SU-DHL-6 (cell line): Measurements from ENCODE around the gene MKKS.

Experiments
- H2AFZ ChIP-seq: fragments of 200-600 bp; sonication (generic); 2 replicates; pipeline ENCODE4 v1.6.1; 2014; ENCODE audit warnings: low read depth, mild to moderate bottlenecking, moderate library complexity, mixed read lengths, antibody characterized with exemption, low read length; ENCODE audit not compliant: severe bottlenecking
- H3F3A ChIP-seq: fragments of 200-600 bp; shearing (Covaris generic); 2 replicates; pipeline ENCODE4 v1.6.0; 2016; ENCODE audit warnings: antibody characterized with exemption, mild to moderate bottlenecking; ENCODE audit not compliant: insufficient read depth
- H3K27ac ChIP-seq: fragments of 200-600 bp; sonication (generic); 2 replicates; pipeline ENCODE4 v1.5.1; 2016; ENCODE audit warnings: low read depth, mild to moderate bottlenecking, low read length, moderate library complexity, mixed read lengths
- H3K27me3 ChIP-seq: fragments of 200-600 bp; sonication (generic), shearing (Covaris generic); 2 replicates; pipeline ENCODE4 v1.6.0; 2014; ENCODE audit warnings: mild to moderate bottlenecking, low read length
- H3K36me3 ChIP-seq: fragments of 200-600 bp; sonication (generic); 2 replicates; pipeline ENCODE4 v1.6.1; 2014; ENCODE audit warnings: mild to moderate bottlenecking, low read length, mixed read lengths
- H3K4me2 ChIP-seq: fragments of 300-600, 200-600 bp; shearing (Covaris generic), sonication (generic); 2 replicates; pipeline ENCODE4 v1.6.0; 2014; ENCODE audit warnings: low read length, low read depth, mild to moderate bottlenecking; ENCODE audit not compliant: poor library complexity, severe bottlenecking
- H3K4me3 ChIP-seq: fragments of 200-600 bp; sonication (generic); 2 replicates; pipeline ENCODE4 v1.5.1; 2014; ENCODE audit warnings: antibody characterized with exemption, low read length, mild to moderate bottlenecking, mixed read lengths; ENCODE audit not compliant: insufficient read depth, poor library complexity, severe bottlenecking
- H3K79me2 ChIP-seq: fragments of 200-600 bp; sonication (generic); 2 replicates; pipeline ENCODE4 v1.6.1; 2014; ENCODE audit warnings: mild to moderate bottlenecking, low read length, moderate library complexity; ENCODE audit not compliant: insufficient read depth
- H3K9ac ChIP-seq: fragments of 200-600 bp; sonication (generic); 2 replicates; pipeline ENCODE4 v1.7.0; 2014; ENCODE audit warnings: mild to moderate bottlenecking, low read length
- H3K9me2 ChIP-seq: fragments of 200-600 bp; sonication (generic); replicated peaks from 2 replicates; pipeline ENCODE4 v1.6.1; 2014; ENCODE audit warnings: low read length; ENCODE audit not compliant: insufficient read depth
- H3K9me3 ChIP-seq: fragments of 200-600 bp; sonication (generic); 2 replicates; pipeline ENCODE4 v1.6.1; 2014; ENCODE audit warnings: low read length, mixed read lengths; ENCODE audit not compliant: insufficient read depth
- H4K20me1 ChIP-seq: fragments of 200-600 bp; sonication (generic); 2 replicates; pipeline ENCODE4 v1.6.1; 2014; ENCODE audit warnings: low read depth, mild to moderate bottlenecking, antibody characterized with exemption, low read length, moderate library complexity, mixed read lengths
- EZH2phosphoT487 ChIP-seq: fragments of 200-600 bp; sonication (generic), shearing (Covaris generic); conservative IDR thresholded peaks from 2 replicates; pipeline ENCODE4 v1.6.1; 2018; ENCODE audit warnings: mild to moderate bottlenecking, antibody characterized with exemption, low read length, moderate library complexity, mixed read lengths
- TF ChIP-seq, protein P1 (sequence below): fragments of 200-600 bp; sonication (generic); IDR thresholded peaks from one replicate; pipeline ENCODE4 v1.5.1; 2017; ENCODE audit warnings: antibody characterized with exemption, mild to moderate bottlenecking, low read length, moderate library complexity; ENCODE audit not compliant: insufficient read depth, poor library complexity, severe bottlenecking

The MKKS gene

DNA sequence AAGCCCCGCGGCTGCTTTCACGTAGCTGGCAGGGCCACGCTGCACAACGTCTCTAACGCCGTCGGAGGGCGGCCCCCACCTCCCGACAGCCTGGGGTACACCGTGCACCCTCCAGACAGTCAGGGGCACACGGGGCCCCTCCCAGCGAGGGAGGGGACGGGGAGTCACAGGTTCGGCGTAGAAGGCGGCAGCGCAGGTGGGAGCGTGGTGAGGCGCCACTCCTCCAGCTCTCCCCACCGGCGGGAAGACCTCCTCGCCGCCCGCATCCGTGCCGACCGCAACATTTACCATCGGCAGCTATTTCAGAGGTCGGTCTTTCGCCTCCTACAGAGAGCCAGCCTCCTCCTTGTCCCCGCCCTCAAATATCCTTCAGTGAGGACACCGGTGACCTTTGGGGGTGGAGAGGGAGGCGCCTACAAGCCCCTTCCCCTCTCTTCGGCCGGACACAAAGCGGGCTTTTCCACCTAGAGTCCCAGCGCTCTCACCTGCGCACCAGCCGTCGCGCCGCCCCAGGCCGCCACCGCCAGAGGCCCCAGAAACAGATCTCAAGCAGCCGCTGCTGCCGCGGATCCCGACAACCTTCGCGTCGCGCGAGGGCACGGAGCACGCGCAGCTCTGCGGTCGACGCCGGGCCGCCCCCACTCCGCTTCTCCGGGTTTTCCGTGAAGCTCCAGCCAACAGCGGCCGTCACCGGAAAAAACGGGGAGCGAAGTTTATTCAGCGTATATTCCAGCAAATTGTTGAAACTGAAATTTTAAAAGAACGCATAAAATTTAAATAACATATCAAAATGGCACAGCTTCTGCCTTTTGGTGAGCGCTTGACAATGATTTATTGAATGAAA lies at the start of gene MKKS:
MKKS (minus strand) TSS at position 600 of the 844 bp plus-strand sequence. CDS start 20,708 bp downstream, outside the sequence.
- Histone ChIP-seq H3F3A (peaks cover 16% of the 10 kb centered on the region), H2AFZ (peak within 1 kb of the TSS; percentile 82), H3K36me3 (no peaks in the 10 kb centered on the region; the same call in 1 of the 2 replicates), H3K4me3 (peak within 1 kb of the TSS; percentile 99), H3K9me2 (no peaks in the 10 kb centered on the region), H3K4me2 (peak within 1 kb of the TSS; percentile 99), H3K79me2 (peaks cover 73% of the 10 kb centered on the region), H4K20me1 (no peaks in the 10 kb centered on the region), H3K27me3 (no peaks in the 10 kb centered on the region), H3K9me3 (no peaks in the 10 kb centered on the region), H3K27ac (peak within 1 kb of the TSS; percentile 96), H3K9ac (peak within 1 kb of the TSS; percentile 95)
- TF ChIP-seq, protein P1, sequence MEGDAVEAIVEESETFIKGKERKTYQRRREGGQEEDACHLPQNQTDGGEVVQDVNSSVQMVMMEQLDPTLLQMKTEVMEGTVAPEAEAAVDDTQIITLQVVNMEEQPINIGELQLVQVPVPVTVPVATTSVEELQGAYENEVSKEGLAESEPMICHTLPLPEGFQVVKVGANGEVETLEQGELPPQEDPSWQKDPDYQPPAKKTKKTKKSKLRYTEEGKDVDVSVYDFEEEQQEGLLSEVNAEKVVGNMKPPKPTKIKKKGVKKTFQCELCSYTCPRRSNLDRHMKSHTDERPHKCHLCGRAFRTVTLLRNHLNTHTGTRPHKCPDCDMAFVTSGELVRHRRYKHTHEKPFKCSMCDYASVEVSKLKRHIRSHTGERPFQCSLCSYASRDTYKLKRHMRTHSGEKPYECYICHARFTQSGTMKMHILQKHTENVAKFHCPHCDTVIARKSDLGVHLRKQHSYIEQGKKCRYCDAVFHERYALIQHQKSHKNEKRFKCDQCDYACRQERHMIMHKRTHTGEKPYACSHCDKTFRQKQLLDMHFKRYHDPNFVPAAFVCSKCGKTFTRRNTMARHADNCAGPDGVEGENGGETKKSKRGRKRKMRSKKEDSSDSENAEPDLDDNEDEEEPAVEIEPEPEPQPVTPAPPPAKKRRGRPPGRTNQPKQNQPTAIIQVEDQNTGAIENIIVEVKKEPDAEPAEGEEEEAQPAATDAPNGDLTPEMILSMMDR, result no peak
- no peak for TF ChIP-seq EZH2phosphoT487

DNA sequence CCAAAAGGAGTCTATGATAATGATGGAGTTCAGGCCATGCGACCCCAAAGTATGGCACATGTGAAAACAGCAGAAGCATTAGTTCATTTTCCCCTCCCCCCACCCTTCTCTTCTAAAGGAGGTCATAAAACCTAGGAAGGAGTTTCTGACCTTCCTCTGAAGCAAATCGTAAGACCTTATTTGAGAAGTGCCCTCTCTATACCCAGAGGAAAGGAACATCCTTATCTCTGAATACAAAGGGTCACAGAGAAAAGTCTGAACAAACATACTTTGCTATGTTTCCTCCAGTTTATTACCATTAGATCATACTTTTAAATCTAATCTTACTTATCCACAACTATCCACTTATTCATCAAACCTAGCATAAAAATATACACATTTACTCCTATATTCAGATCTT lies 49.7 kb upstream of the MKKS start:
- Histone ChIP-seq H3K9ac (no peak overlapping the region), H3K36me3 (no peaks in the 10 kb centered on the region), H3K4me3 (no peak overlapping the region), H3K79me2 (peaks cover 6% of the 10 kb centered on the region), H2AFZ (no peak overlapping the region), H3K4me2 (no peak overlapping the region), H3F3A (no peaks in the 10 kb centered on the region), H3K9me2 (no peaks in the 10 kb centered on the region), H3K9me3 (no peaks in the 10 kb centered on the region), H4K20me1 (no peaks in the 10 kb centered on the region), H3K27me3 (no peaks in the 10 kb centered on the region), H3K27ac (no peak overlapping the region)
- TF ChIP-seq, protein P1, result no peak
- no peak for TF ChIP-seq EZH2phosphoT487

DNA sequence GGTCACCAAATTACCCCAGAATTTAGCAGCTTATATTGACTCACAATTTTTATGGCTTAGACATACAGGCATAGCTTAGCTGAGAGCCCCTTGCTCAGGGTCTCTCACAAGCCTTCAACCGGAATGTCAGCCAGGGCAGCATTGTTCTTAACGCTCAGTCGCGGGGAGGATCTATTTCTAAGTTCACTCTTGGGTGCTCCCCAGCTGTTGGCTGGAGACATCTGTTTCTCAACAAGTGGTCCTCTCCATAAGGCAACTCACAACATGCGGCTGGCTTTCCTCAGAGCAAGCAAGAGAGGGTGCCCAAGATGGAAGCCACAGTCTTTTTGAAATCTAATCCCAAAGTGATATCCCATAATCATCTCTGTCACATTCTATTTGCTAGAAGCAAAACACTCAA lies 47.7 kb upstream of the MKKS start:
- H2AFZ ChIP-seq, result no peak overlapping the region
- H3K27me3 ChIP-seq, result no peaks in the 10 kb centered on the region
- no peak overlapping the region for H3K27ac ChIP-seq
- no peak overlapping the region for H3K9ac ChIP-seq
- TF ChIP-seq, protein P1, result no peak
- no peak for TF ChIP-seq EZH2phosphoT487
- no peak overlapping the region for H3K4me3 ChIP-seq
- H3K9me3 ChIP-seq, result no peaks in the 10 kb centered on the region
- no peaks in the 10 kb centered on the region for H3K36me3 ChIP-seq
- no peaks in the 10 kb centered on the region for H3K9me2 ChIP-seq
- peaks cover 16% of the 10 kb centered on the region for H3K79me2 ChIP-seq
- H4K20me1 ChIP-seq, result no peaks in the 10 kb centered on the region
- no peaks in the 10 kb centered on the region for H3F3A ChIP-seq
- H3K4me2 ChIP-seq, result no peak overlapping the region
